ENCODE measurements around the gene CRMP1. TPM values are rescaled to one million over a fixed set of nuclear protein-coding genes. Genes with fewer than 3 reads are reported as not detected.

The CRMP1 gene
- total RNA-seq, 4 donors from 2014 or later, result 0.21 to 0.59 (median 0.30) TPM; not detected in 1

DNA sequence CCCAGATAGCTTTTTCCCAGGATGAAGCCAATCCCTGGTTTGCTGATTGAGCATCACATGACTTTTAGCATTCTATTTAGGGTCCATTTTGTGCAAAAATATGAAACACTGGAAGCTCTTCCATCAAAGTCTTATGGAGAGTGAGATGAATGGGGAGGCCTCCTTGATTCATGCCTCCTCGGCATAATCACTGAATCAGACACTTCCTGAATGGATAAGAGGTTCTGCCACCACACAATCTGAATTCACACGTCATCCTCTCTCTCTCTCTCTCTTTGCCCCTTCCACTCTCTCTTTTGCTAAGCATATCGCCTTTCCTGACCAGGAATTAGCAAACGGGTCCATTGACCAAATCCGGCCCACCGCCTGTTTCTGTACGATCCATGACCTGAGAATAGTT, 68.7 kb downstream of the CRMP1 start:
- H3K27me3 ChIP-seq, result no peaks in the 10 kb centered on the region
- no peak overlapping the region for H3K27ac ChIP-seq
- no peak for TF ChIP-seq POLR2A (IDR thresholded peaks at IDR 0.05)
- TF ChIP-seq, protein P1, sequence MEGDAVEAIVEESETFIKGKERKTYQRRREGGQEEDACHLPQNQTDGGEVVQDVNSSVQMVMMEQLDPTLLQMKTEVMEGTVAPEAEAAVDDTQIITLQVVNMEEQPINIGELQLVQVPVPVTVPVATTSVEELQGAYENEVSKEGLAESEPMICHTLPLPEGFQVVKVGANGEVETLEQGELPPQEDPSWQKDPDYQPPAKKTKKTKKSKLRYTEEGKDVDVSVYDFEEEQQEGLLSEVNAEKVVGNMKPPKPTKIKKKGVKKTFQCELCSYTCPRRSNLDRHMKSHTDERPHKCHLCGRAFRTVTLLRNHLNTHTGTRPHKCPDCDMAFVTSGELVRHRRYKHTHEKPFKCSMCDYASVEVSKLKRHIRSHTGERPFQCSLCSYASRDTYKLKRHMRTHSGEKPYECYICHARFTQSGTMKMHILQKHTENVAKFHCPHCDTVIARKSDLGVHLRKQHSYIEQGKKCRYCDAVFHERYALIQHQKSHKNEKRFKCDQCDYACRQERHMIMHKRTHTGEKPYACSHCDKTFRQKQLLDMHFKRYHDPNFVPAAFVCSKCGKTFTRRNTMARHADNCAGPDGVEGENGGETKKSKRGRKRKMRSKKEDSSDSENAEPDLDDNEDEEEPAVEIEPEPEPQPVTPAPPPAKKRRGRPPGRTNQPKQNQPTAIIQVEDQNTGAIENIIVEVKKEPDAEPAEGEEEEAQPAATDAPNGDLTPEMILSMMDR (IDR thresholded peaks at IDR 0.05), result no peak
- no peak for TF ChIP-seq EP300 (IDR thresholded peaks at IDR 0.05)
- no peaks in the 10 kb centered on the region for H3K9me3 ChIP-seq
- H3K4me3 ChIP-seq, result no peak overlapping the region
- H3K4me1 ChIP-seq, result peaks cover 0 to 16% (median 0%) of the 10 kb centered on the region in 4 donors
- DNase-seq (ENCODE audit: low spot score in 2 of 2), result no peak
- 89 to 90% methylated on average over 7 of the region's 7 CpGs for WGBS, 2 donors
- peaks cover 0 to 98% (median 0%) of the 10 kb centered on the region in 3 donors for H3K36me3 ChIP-seq

DNA sequence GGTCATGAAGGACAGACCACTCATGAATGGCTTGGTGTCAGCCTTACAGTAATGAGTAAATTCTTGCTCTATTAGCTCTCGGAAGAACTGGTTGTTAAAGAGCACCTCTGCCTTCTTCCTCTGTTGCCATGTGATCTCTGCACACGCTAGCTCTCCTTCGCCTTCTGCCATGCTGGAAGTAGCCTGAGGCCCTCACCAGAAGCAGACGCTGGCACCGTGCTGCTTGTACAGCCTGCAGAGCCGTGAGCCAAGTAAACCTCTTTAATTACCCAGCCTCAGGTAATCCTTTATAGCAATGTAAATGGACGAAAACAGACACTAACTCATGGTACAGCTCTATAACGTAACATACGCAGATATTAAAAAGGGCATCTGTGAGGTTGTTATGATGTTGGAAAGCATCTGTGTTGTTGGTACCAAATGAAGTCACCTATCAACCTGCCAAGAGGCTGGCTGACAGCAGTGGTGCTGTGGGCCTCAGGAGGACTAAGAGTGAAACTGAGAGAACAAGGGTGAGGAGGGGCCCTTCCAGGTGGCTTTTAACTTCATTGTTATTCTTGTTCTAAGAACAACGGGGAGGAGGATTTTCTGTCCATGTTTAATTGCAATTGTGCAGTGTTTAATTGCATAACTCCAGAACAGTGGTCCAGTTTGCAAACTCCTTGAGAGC, 69.2 kb downstream of the CRMP1 start:
- 84 to 90% methylated on average over 10 of the region's 10 CpGs for WGBS, 2 donors
- no peaks in the 10 kb centered on the region for H3K9me3 ChIP-seq
- H3K4me1 ChIP-seq, result peaks cover 0 to 16% (median 0%) of the 10 kb centered on the region in 4 donors
- no peaks in the 10 kb centered on the region for H3K27me3 ChIP-seq
- peaks cover 0 to 97% (median 0%) of the 10 kb centered on the region in 3 donors for H3K36me3 ChIP-seq
- H3K27ac ChIP-seq, result no peak overlapping the region
- no peak for TF ChIP-seq POLR2A (IDR thresholded peaks at IDR 0.05)
- TF ChIP-seq EP300 (IDR thresholded peaks at IDR 0.05), result no peak
- TF ChIP-seq, protein P1 (IDR thresholded peaks at IDR 0.05), result no peak
- DNase-seq (ENCODE audit: low spot score in 2 of 2), result no peak
- H3K4me3 ChIP-seq, result no peak overlapping the region

DNA sequence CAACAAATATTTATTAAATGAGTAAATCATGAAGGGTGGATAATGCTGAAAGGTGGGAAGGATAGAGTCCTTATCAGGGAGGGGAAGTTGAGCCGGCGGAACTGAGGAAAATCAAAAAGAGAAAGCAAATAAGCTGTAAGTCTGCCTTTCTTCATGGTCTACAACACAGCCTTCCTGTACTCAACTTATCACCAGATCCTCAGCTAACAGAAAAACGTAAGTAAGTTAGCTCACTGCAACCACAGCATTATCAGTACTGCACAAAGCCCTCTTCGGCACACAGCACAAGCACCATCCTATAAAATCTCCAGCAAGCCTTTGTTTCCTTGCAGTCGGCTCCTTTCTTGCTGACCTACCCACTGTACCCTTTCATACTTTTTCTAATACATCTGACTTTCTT, 70.3 kb downstream of the CRMP1 start:
- Histone ChIP-seq H3K4me3 (no peak overlapping the region), H3K4me1 (peaks cover 0 to 10% (median 0%) of the 10 kb centered on the region in 4 donors), H3K27me3 (no peaks in the 10 kb centered on the region), H3K27ac (no peak overlapping the region), H3K36me3 (peaks cover 0 to 97% (median 0%) of the 10 kb centered on the region in 3 donors), H3K9me3 (no peaks in the 10 kb centered on the region)
- TF ChIP-seq POLR2A (IDR thresholded peaks at IDR 0.05), result no peak
- no peak for TF ChIP-seq EP300 (IDR thresholded peaks at IDR 0.05)
- TF ChIP-seq, protein P1 (IDR thresholded peaks at IDR 0.05), result no peak
- no peak for DNase-seq (ENCODE audit: low spot score in 2 of 2)
- WGBS, 2 donors, result 77 to 84% methylated on average over 5 of the region's 5 CpGs

DNA sequence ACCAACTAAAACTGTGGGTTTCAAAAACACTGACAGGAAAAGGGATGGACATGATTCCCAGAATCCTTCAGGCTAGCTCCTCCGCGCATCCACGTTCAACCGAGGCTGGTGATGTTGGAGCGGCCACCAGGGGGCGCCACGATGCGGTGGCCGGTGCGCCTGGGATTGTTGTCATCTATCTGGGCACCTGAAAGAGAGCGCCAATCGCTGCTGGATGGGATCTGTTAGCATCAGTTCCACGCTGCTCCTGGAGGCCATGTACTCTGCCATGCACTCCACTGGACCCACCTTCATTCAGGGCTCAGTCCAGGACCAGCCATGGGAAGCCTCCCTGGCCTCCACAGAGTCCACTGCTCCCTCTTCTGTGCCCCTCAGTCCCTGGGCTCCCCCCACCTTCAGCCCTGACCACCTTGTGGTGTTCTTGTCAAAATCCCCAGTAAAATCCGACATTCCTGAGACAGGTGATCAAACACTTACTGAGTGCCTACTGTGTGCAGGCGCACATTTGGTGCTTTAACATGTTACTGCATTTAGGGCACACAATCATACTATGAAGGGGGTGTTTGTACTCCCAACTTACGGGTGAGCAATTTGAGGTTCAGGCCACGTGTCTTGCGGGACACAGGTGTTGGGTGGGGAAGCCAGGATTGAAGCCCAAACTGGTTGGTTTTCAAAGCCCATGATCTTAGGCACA, 71.1 kb downstream of the CRMP1 start:
- Histone ChIP-seq H3K27me3 (no peaks in the 10 kb centered on the region), H3K9me3 (no peaks in the 10 kb centered on the region), H3K36me3 (peaks cover 0 to 97% (median 0%) of the 10 kb centered on the region in 3 donors), H3K27ac (no peak overlapping the region), H3K4me3 (no peak overlapping the region), H3K4me1 (peaks cover 0 to 2% (median 0%) of the 10 kb centered on the region in 4 donors)
- no peak for DNase-seq (ENCODE audit: low spot score in 2 of 2)
- TF ChIP-seq, protein P1 (IDR thresholded peaks at IDR 0.05), result peak in 4 of 5 experiments; percentile 27 to 43 (median 30)
- TF ChIP-seq POLR2A (IDR thresholded peaks at IDR 0.05) (no peak), EP300 (IDR thresholded peaks at IDR 0.05) (no peak)
- WGBS, 2 donors, result 65 to 79% methylated on average over 15 to 16 of the region's 18 CpGs

DNA sequence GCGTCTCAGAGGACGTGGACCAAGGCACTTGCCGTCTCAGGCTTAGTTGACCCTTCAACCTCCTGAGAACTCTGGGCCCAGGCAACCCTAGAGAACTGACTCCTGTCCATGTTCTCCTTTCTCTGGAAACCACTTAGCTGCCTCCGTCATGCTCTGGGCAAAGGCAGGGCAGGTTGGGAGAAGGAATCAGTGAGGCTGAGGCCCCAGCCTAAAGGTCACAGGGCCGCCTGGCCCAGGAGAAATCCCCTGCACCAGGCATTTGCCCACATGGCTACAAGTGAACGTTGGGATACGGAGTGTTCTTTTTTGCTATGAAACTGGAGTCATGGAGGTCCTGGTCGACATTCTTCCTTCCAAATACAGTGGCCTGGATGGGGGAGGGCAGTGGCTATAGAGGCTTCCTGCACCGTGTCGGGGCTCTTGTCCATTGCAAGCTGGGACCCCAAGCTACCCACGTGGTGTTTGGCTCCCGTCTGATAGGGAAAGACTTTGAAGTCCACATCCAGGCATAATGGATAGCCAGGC, 76.0 kb downstream of the CRMP1 start:
- Histone ChIP-seq H3K27ac (no peak overlapping the region), H3K4me3 (no peak overlapping the region), H3K4me1 (no peaks in the 10 kb centered on the region), H3K27me3 (no peaks in the 10 kb centered on the region), H3K36me3 (peaks cover 0 to 96% (median 0%) of the 10 kb centered on the region in 3 donors), H3K9me3 (no peaks in the 10 kb centered on the region)
- no peak for DNase-seq (ENCODE audit: low spot score in 2 of 2)
- TF ChIP-seq POLR2A (IDR thresholded peaks at IDR 0.05) (no peak), EP300 (IDR thresholded peaks at IDR 0.05) (no peak)
- TF ChIP-seq, protein P1 (IDR thresholded peaks at IDR 0.05), result no peak
- WGBS, 2 donors, result 86 to 92% methylated on average over 12 of the region's 12 CpGs
